DOHH2 (cell line): Measurements from ENCODE around the gene SNAPC1.
A peak's percentile ranks its signal among the peaks of the same experiment; 100 is the strongest.

Experiments
- H3F3A ChIP-seq: fragments of 200-600 bp; sonication (generic), shearing (Covaris generic); 2 replicates; pipeline ENCODE4 v1.6.0; 2016; ENCODE audit warnings: antibody characterized with exemption, mild to moderate bottlenecking; ENCODE audit not compliant: control insufficient read depth, insufficient read depth
- H3K27ac ChIP-seq: fragments of 200-600 bp; sonication (generic); 2 replicates; pipeline ENCODE4 v1.5.1; 2014; ENCODE audit warnings: low read depth, mild to moderate bottlenecking, low read length, moderate library complexity
- H3K27me3 ChIP-seq: fragments of 200-600 bp; sonication (generic); 2 replicates; pipeline ENCODE4 v1.6.1; 2014; ENCODE audit warnings: mild to moderate bottlenecking, low read length, mixed read lengths; ENCODE audit not compliant: control insufficient read depth
- H3K36me3 ChIP-seq: fragments of 200-600 bp; sonication (generic); 2 replicates; pipeline ENCODE4 v1.6.1; 2014; ENCODE audit warnings: mild to moderate bottlenecking, low read length, moderate library complexity, mixed read lengths; ENCODE audit not compliant: control insufficient read depth
- H3K4me1 ChIP-seq: fragments of 200-600 bp; sonication (generic); 2 replicates; pipeline ENCODE4 v1.6.1; 2014; ENCODE audit warnings: mild to moderate bottlenecking, low read length, mixed read lengths; ENCODE audit not compliant: control insufficient read depth
- H3K4me2 ChIP-seq: fragments of 200-600 bp; sonication (generic); 2 replicates; pipeline ENCODE4 v1.6.0; 2014; ENCODE audit warnings: mild to moderate bottlenecking, low read length, moderate library complexity
- H3K4me3 ChIP-seq: fragments of 200-600 bp; sonication (generic); 2 replicates; pipeline ENCODE4 v1.5.1; 2014; ENCODE audit warnings: mild to moderate bottlenecking, low read length, mixed read lengths
- H3K79me2 ChIP-seq: fragments of 200-600 bp; sonication (generic); 2 replicates; pipeline ENCODE4 v1.6.1; 2014; ENCODE audit warnings: mild to moderate bottlenecking, low read length, mixed read lengths; ENCODE audit not compliant: control insufficient read depth
- H3K9me2 ChIP-seq: fragments of 200-600 bp; sonication (generic); replicated peaks from 2 replicates; pipeline ENCODE4 v1.6.1; 2014; ENCODE audit warnings: mild to moderate bottlenecking, low read length, mixed read lengths; ENCODE audit not compliant: control insufficient read depth
- H3K9me3 ChIP-seq: fragments of 200-600 bp; sonication (generic); 2 replicates; pipeline ENCODE4 v1.6.1; 2014; ENCODE audit warnings: antibody characterized with exemption, low read length, mixed read lengths; ENCODE audit not compliant: control insufficient read depth, insufficient read depth
- H4K20me1 ChIP-seq: fragments of 200-600 bp; sonication (generic); 2 replicates; pipeline ENCODE4 v1.6.0; 2014; ENCODE audit warnings: low read depth, mild to moderate bottlenecking, antibody characterized with exemption, low read length, moderate library complexity; ENCODE audit not compliant: control insufficient read depth, insufficient read depth
- EZH2phosphoT487 ChIP-seq: fragments of 200-600 bp; sonication (generic); IDR thresholded peaks from 2 replicates; pipeline ENCODE4 v1.6.1; 2017; ENCODE audit warnings: borderline replicate concordance, mild to moderate bottlenecking, antibody characterized with exemption, low read length, moderate library complexity, mixed read lengths
- TF ChIP-seq, protein P1 (sequence below): fragments of 200-600 bp; sonication (generic); IDR thresholded peaks from one replicate; pipeline ENCODE4 v1.5.1; 2014; ENCODE audit warnings: antibody characterized with exemption, mild to moderate bottlenecking, low read depth, low read length; ENCODE audit not compliant: poor library complexity, severe bottlenecking

Gene SNAPC1

GRCh38 chr14:61761959-61762786 is at the start of gene SNAPC1:
Gene SNAPC1, plus strand, starts transcription at chr14:61762420. Its CDS starts 41 bp downstream, at chr14:61762461.
- Histone ChIP-seq H3K9me2 (no peaks in the 10 kb centered on the region), H3K4me3 (peak within 1 kb of the TSS; percentile 99), H3F3A (no peaks in the 10 kb centered on the region), H3K27me3 (no peaks in the 10 kb centered on the region), H3K79me2 (peaks cover 49% of the 10 kb centered on the region), H3K4me2 (peak within 1 kb of the TSS; percentile 86), H3K9me3 (no peaks in the 10 kb centered on the region), H4K20me1 (no peaks in the 10 kb centered on the region), H3K4me1 (peaks cover 40% of the 10 kb centered on the region), H3K36me3 (peaks cover 42% of the 10 kb centered on the region), H3K27ac (peak within 1 kb of the TSS; percentile 69)
- TF ChIP-seq, protein P1, sequence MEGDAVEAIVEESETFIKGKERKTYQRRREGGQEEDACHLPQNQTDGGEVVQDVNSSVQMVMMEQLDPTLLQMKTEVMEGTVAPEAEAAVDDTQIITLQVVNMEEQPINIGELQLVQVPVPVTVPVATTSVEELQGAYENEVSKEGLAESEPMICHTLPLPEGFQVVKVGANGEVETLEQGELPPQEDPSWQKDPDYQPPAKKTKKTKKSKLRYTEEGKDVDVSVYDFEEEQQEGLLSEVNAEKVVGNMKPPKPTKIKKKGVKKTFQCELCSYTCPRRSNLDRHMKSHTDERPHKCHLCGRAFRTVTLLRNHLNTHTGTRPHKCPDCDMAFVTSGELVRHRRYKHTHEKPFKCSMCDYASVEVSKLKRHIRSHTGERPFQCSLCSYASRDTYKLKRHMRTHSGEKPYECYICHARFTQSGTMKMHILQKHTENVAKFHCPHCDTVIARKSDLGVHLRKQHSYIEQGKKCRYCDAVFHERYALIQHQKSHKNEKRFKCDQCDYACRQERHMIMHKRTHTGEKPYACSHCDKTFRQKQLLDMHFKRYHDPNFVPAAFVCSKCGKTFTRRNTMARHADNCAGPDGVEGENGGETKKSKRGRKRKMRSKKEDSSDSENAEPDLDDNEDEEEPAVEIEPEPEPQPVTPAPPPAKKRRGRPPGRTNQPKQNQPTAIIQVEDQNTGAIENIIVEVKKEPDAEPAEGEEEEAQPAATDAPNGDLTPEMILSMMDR = no peak
- TF ChIP-seq EZH2phosphoT487 = no peak

DNA sequence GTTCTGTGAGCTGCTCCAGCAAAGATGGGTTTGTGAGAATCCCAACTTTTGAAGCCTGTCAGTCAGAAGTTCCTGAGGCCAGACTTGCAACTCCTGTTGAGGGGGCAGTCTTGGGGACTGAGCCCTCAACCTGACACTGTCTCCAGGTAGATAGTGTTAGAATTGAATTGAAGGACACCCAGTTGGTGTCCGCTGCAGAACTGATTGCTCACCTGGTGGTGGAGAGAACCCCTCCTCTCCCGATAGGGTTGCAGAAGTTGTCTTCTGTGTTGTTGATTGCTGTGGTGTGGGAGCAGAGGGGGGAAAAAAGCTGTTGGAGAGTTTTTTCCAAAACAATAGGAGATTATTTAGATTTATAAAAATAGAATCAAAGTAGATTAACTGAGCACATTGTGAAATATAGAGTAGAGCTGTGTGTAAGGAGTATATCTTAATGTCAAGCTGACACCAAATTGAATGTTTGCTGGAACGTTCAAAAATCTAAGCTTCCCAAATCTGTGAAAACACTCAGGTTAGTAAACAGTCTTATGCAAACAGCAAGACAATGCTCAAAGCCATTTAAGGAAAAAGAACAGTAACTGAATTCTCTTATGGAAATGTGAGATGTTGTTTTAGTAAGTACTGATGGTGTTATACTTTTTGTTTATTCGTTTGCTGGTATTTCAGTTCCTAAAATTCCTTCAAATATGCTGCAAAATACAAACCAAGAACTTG is 48.3 kb upstream of the SNAPC1 start:
- Histone ChIP-seq H3K4me1 (peaks cover 99% of the 10 kb centered on the region), H3K36me3 (peaks cover 26% of the 10 kb centered on the region), H3K79me2 (peaks cover 100% of the 10 kb centered on the region), H3K9me2 (no peaks in the 10 kb centered on the region), H3K4me3 (no peak overlapping the region), H3K27me3 (no peaks in the 10 kb centered on the region), H4K20me1 (peaks cover 53% of the 10 kb centered on the region), H3K9me3 (no peaks in the 10 kb centered on the region), H3K27ac (no peak overlapping the region), H3F3A (peaks cover 16% of the 10 kb centered on the region), H3K4me2 (peak overlapping the region; percentile 25)
- no peak for TF ChIP-seq EZH2phosphoT487
- TF ChIP-seq, protein P1 = no peak

DNA sequence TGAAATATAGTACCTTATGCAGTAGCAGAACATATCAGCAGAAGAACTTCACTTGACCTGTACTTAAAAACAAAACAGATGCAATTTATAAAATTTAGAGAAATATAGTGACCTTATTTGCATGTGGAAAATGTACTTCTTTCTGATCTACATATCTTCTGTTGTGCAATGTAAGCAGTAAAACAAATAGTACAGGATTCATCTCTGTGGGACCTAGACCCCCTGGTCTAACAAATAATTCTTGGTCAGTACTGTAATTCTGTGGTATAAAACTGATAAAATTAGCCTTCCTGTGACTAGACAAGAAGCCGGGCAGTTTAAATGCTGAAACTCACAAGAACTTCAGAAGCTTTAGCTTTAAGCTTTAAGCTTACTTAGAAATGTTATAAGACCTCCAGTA is 45.3 kb upstream of the SNAPC1 start:
- peaks cover 50% of the 10 kb centered on the region for H4K20me1 ChIP-seq
- no peaks in the 10 kb centered on the region for H3K9me3 ChIP-seq
- H3K27ac ChIP-seq = peak overlapping the region; percentile 88
- peaks cover 98% of the 10 kb centered on the region for H3K79me2 ChIP-seq
- H3K9me2 ChIP-seq = no peaks in the 10 kb centered on the region
- peaks cover 54% of the 10 kb centered on the region for H3K36me3 ChIP-seq
- peaks cover 93% of the 10 kb centered on the region for H3K4me1 ChIP-seq
- no peak for TF ChIP-seq EZH2phosphoT487
- H3K4me2 ChIP-seq = peak overlapping the region; percentile 87
- H3K27me3 ChIP-seq = no peaks in the 10 kb centered on the region
- peaks cover 30% of the 10 kb centered on the region for H3F3A ChIP-seq
- peak overlapping the region; percentile 60 for H3K4me3 ChIP-seq

DNA sequence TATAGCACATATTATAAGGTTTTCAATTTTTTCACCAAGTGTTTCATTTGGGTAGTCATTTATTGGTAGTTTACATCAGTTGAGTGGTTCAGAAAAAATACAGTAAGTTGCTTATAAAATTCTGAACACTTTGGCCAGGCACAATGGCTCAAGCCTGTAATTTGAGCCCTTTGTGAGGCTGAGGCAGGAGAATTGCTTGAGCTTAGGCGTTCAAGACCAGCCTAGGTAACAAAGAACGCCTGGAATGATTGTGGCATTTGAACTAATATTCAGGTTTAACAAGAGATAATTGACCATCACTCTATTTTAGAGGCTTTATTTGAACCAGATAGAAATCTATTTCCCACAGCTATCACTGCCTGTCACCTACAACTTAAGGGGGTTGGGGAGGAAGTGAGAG is 44.2 kb upstream of the SNAPC1 start:
- Histone ChIP-seq H3K4me1 (peaks cover 89% of the 10 kb centered on the region), H3K27ac (peak overlapping the region; percentile 88), H3K4me2 (peak overlapping the region; percentile 87)

More for the DNA sequence above, 44.2 kb upstream of the SNAPC1 start:
- Histone ChIP-seq H3K4me3 (peak overlapping the region; percentile 60), H3F3A (peaks cover 34% of the 10 kb centered on the region), H3K79me2 (peaks cover 98% of the 10 kb centered on the region), H4K20me1 (peaks cover 44% of the 10 kb centered on the region), H3K27me3 (no peaks in the 10 kb centered on the region), H3K9me2 (no peaks in the 10 kb centered on the region), H3K9me3 (no peaks in the 10 kb centered on the region), H3K36me3 (peaks cover 61% of the 10 kb centered on the region)
- TF ChIP-seq, protein P1 = no peak
- TF ChIP-seq EZH2phosphoT487 = no peak
